Astrocyte (in vitro differentiated cells and primary cell): Measurements from ENCODE around the gene RAPGEF4.

Experiments
- EZH2 ChIP-seq: IDR thresholded peaks from 2 replicates; pipeline ENCODE4 v1.6.1; 2012; ENCODE audit warnings: mild to moderate bottlenecking, low read length, inconsistent platforms; ENCODE audit not compliant: insufficient read depth
- TF ChIP-seq, protein P1 (sequence below): IDR thresholded peaks from 2 replicates; pipeline ENCODE4 v1.5.1; 2011; ENCODE audit warnings: low read depth, mild to moderate bottlenecking, inconsistent platforms, low read length, moderate library complexity; ENCODE audit not compliant: insufficient read depth

DNA sequence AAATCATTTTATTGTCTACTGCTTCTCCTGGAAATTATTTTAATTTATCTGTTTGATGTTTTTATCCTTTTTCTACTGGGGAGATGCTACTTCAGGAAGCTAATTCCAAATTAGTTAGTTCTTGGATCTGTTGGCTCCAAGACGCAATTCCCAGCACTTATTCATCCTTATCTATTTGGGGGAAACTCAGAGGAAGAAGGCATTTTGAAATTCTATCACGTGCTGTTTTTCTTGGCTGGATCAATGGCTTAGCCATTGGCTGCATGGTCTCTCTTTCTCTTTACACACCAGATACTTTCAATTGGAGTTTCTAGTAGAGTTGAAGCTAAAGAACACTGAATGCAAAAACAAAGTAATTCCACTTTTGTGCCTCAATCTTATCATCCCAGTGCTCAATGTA lies 98.3 kb downstream of the RAPGEF4 start:
- TF ChIP-seq, protein P1, sequence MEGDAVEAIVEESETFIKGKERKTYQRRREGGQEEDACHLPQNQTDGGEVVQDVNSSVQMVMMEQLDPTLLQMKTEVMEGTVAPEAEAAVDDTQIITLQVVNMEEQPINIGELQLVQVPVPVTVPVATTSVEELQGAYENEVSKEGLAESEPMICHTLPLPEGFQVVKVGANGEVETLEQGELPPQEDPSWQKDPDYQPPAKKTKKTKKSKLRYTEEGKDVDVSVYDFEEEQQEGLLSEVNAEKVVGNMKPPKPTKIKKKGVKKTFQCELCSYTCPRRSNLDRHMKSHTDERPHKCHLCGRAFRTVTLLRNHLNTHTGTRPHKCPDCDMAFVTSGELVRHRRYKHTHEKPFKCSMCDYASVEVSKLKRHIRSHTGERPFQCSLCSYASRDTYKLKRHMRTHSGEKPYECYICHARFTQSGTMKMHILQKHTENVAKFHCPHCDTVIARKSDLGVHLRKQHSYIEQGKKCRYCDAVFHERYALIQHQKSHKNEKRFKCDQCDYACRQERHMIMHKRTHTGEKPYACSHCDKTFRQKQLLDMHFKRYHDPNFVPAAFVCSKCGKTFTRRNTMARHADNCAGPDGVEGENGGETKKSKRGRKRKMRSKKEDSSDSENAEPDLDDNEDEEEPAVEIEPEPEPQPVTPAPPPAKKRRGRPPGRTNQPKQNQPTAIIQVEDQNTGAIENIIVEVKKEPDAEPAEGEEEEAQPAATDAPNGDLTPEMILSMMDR = no peak
- TF ChIP-seq EZH2 = no peak
